Neural progenitor cell (in vitro differentiated cells): ENCODE results near the gene MSGN1. TPM values are rescaled to one million over a fixed set of nuclear protein-coding genes. Genes with fewer than 3 reads are reported as not detected.

ENCODE experiments used
- DNase-seq: peaks from one replicate; pipeline ENCODE4 v3.0.0-alpha.2; 2016; ENCODE audit warnings: low spot score
- H2AFZ ChIP-seq: fragments of 200-600 bp; sonication (generic); replicated peaks from 2 replicates; pipeline ENCODE4 v1.6.1; 2016; ENCODE audit warnings: antibody characterized with exemption
- H3F3A ChIP-seq: fragments of 200-600 bp; sonication (generic); 2 replicates; pipeline ENCODE4 v1.6.1; 2016; ENCODE audit warnings: antibody characterized with exemption, low read depth
- H3K27ac ChIP-seq: fragments of 200-600 bp; sonication (generic); 2 replicates; pipeline ENCODE4 v1.5.1; 2016; ENCODE audit warnings: mild to moderate bottlenecking
- H3K27me3 ChIP-seq: fragments of 200-600 bp; sonication (generic); 2 replicates; pipeline ENCODE4 v1.6.1; 2016; ENCODE audit warnings: mild to moderate bottlenecking, moderate library complexity
- H3K36me3 ChIP-seq: fragments of 200-600 bp; sonication (generic); 2 replicates; pipeline ENCODE4 v1.5.1; 2016
- H3K4me1 ChIP-seq: fragments of 200-600 bp; sonication (generic); 2 replicates; pipeline ENCODE4 v1.6.1; 2016; ENCODE audit warnings: mixed run types
- H3K4me2 ChIP-seq: fragments of 200-600 bp; sonication (generic); 2 replicates; pipeline ENCODE4 v1.6.1; 2016
- H3K4me3 ChIP-seq: fragments of 200-600 bp; sonication (generic); 2 replicates; pipeline ENCODE4 v1.5.1; 2016
- H3K79me2 ChIP-seq: fragments of 200-600 bp; sonication (generic); 2 replicates; pipeline ENCODE4 v1.6.1; 2016; ENCODE audit warnings: low read depth
- H3K9ac ChIP-seq: fragments of 200-600 bp; sonication (generic); 2 replicates; pipeline ENCODE4 v1.6.1; 2016
- H3K9me3 ChIP-seq: fragments of 200-600 bp; sonication (generic); 2 replicates; pipeline ENCODE4 v1.5.1; 2016; ENCODE audit warnings: low read depth
- H4K20me1 ChIP-seq: fragments of 200-600 bp; sonication (generic); 2 replicates; pipeline ENCODE4 v1.6.1; 2016; ENCODE audit warnings: low read depth
- H3K27ac Mint-ChIP-seq: 3 replicates; pipeline ENCODE4 v1.8.0; 2021; ENCODE audit warnings: mixed read lengths
- H3K27me3 Mint-ChIP-seq: 2 replicates; pipeline ENCODE4 v1.8.0; 2022; ENCODE audit warnings: low read depth, mild to moderate bottlenecking, inconsistent platforms, moderate library complexity, mixed read lengths; ENCODE audit not compliant: insufficient read depth
- H3K36me3 Mint-ChIP-seq: 3 replicates; pipeline ENCODE4 v1.8.0; 2021; ENCODE audit warnings: mixed read lengths
- H3K4me1 Mint-ChIP-seq: 3 replicates; pipeline ENCODE4 v1.8.0; 2021; ENCODE audit warnings: mixed read lengths
- H3K4me3 Mint-ChIP-seq: 3 replicates; pipeline ENCODE4 v1.8.0; 2021; ENCODE audit warnings: mild to moderate bottlenecking, moderate library complexity, mixed read lengths
- H3K9me3 Mint-ChIP-seq: 3 replicates; pipeline ENCODE4 v1.8.0; 2020; ENCODE audit warnings: mixed read lengths
- EZH2 ChIP-seq: fragments of 200-600 bp; sonication (generic); IDR thresholded peaks from 2 replicates; pipeline ENCODE4 v1.6.1; 2017; ENCODE audit warnings: antibody characterized with exemption, mild to moderate bottlenecking, moderate library complexity
- EZH2phosphoT487 ChIP-seq: fragments of 200-600 bp; sonication (generic); IDR thresholded peaks from 2 replicates; pipeline ENCODE4 v1.6.1; 2017; ENCODE audit warnings: antibody characterized with exemption
- total RNA-seq: library from RNA; depleted of rRNA; stranded (reverse); fragments of >200 nt; gene quantifications from 2 replicates; pipeline ENCODE4 v1.2.3, GENCODE V29; 2015; ENCODE audit warnings: low replicate concordance
- TF ChIP-seq, protein P1 (sequence below): fragments of 200-600 bp; sonication (generic); IDR thresholded peaks from 2 replicates; pipeline ENCODE4 v1.5.1; 2017; ENCODE audit warnings: antibody characterized with exemption, mild to moderate bottlenecking

The MSGN1 gene
- total RNA-seq, 1 donor from 2014 or later = not detected

DNA sequence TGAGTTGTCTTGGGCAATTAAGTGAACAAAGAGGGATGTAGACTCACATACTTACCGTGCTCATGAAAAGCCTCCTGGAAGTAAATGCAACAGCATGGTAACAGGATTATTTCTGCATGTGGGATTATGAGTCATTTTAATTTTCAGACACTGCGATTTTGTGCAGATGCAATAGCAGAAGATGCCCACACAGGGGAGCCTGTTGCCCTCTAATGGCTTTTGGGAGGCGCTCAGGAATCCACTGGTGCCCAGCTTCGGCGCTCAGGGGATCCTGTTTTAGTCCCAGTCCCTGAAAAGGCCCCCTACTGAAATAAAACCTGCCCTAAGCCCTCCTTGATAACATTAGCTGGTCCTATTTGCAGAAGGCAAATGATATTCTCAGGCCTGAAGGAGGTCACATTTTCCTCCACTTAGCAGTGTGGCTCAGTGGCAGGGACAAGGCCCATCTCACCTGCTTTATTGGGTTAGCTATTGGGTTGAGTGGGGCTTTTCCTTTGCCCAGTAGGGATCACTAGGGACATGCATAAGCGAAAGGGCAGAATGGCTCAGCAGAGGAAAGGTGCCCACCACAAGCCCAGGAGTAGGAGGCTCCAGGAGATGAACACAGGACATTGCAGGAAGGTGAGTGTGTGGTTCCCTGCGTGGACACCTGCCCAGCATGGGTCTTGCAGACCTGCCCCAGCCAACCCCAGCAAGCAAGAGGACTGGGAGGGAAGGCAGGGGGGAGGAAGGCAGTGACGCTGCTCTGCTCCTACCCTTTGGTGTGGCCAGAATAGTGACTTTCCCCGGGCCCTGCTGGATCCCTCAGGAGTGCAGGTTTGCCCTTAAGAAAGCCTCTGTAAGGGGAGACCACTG, 35.7 kb downstream of the MSGN1 start:
- Mint-ChIP-seq H3K27me3 (peaks cover 11% of the 10 kb centered on the region), H3K4me3 (no peak overlapping the region), H3K27ac (no peak overlapping the region), H3K4me1 (peaks cover 23% of the 10 kb centered on the region), H3K36me3 (no peaks in the 10 kb centered on the region), H3K9me3 (no peaks in the 10 kb centered on the region)
- H3F3A ChIP-seq = peaks cover 9% of the 10 kb centered on the region
- TF ChIP-seq EZH2phosphoT487 (no peak), EZH2 (no peak)
- TF ChIP-seq, protein P1, sequence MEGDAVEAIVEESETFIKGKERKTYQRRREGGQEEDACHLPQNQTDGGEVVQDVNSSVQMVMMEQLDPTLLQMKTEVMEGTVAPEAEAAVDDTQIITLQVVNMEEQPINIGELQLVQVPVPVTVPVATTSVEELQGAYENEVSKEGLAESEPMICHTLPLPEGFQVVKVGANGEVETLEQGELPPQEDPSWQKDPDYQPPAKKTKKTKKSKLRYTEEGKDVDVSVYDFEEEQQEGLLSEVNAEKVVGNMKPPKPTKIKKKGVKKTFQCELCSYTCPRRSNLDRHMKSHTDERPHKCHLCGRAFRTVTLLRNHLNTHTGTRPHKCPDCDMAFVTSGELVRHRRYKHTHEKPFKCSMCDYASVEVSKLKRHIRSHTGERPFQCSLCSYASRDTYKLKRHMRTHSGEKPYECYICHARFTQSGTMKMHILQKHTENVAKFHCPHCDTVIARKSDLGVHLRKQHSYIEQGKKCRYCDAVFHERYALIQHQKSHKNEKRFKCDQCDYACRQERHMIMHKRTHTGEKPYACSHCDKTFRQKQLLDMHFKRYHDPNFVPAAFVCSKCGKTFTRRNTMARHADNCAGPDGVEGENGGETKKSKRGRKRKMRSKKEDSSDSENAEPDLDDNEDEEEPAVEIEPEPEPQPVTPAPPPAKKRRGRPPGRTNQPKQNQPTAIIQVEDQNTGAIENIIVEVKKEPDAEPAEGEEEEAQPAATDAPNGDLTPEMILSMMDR = peak; percentile 89
- H4K20me1 ChIP-seq = no peaks in the 10 kb centered on the region
- H2AFZ ChIP-seq = no peak overlapping the region
- H3K4me2 ChIP-seq = no peak overlapping the region
- H3K36me3 ChIP-seq = no peaks in the 10 kb centered on the region
- no peaks in the 10 kb centered on the region for H3K79me2 ChIP-seq
- peaks cover 14% of the 10 kb centered on the region for H3K4me1 ChIP-seq
- no peaks in the 10 kb centered on the region for H3K27me3 ChIP-seq
- H3K27ac ChIP-seq = no peak overlapping the region
- H3K4me3 ChIP-seq = no peak overlapping the region
- H3K9me3 ChIP-seq = no peaks in the 10 kb centered on the region
- no peak overlapping the region for H3K9ac ChIP-seq
- peak; percentile 85 for DNase-seq

DNA sequence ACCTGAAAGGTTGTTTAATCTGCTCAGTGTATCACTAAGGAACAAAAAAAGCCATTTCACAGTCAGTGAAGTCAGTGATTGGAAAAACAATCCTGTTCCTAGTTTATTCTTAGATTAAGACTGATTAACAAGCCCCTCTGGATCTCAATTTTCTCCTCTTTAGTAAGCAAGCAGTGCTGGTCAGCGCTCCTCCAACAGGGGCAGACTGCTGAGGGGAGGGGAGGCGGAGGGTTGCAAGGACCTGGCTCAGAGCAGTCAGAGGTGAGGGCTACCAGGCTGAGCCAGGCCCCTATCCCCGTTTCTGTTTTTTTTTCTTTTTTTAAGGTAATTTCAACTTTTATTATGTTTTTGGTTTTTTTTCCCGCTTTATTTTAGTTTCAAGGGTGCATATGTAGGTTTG, 37.5 kb downstream of the MSGN1 start:
- Mint-ChIP-seq H3K27ac (no peak overlapping the region), H3K9me3 (no peaks in the 10 kb centered on the region), H3K4me3 (no peak overlapping the region), H3K4me1 (peaks cover 18% of the 10 kb centered on the region), H3K36me3 (no peaks in the 10 kb centered on the region), H3K27me3 (peaks cover 11% of the 10 kb centered on the region)
- Histone ChIP-seq H3K4me1 (peaks cover 8% of the 10 kb centered on the region), H3K27ac (no peak overlapping the region), H3K36me3 (no peaks in the 10 kb centered on the region), H3F3A (peaks cover 7% of the 10 kb centered on the region), H3K4me3 (no peak overlapping the region), H3K9me3 (no peaks in the 10 kb centered on the region), H2AFZ (no peak overlapping the region), H3K27me3 (no peaks in the 10 kb centered on the region), H3K9ac (no peak overlapping the region), H3K4me2 (no peak overlapping the region), H3K79me2 (no peaks in the 10 kb centered on the region), H4K20me1 (no peaks in the 10 kb centered on the region)
- DNase-seq = peak; percentile 39
- no peak for TF ChIP-seq EZH2phosphoT487

DNA sequence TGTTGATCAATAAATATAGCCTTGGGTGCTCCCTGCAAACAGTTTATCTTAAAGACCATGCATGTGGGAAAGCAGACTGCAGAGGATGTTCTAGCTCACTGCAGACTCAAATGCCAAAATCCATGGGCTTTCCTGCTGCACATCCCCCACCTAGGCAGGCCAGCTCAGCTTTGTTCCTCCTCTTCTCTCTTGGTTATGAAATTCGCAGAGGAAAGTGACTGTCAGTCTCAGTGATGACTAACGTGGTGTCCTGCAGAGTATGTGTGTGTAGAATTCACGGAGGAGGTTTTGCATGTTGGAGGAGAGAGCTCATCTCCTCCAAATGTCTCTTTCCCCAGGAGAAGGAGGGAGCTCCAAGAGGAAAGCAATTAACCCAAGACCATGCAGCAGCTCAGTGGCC, 40.8 kb downstream of the MSGN1 start:
- Histone ChIP-seq H3K79me2 (no peaks in the 10 kb centered on the region), H3K9ac (no peak overlapping the region), H3K9me3 (no peaks in the 10 kb centered on the region), H3K4me1 (no peaks in the 10 kb centered on the region), H2AFZ (no peak overlapping the region), H3K36me3 (no peaks in the 10 kb centered on the region), H4K20me1 (no peaks in the 10 kb centered on the region), H3K4me2 (no peak overlapping the region), H3F3A (no peaks in the 10 kb centered on the region), H3K27me3 (no peaks in the 10 kb centered on the region), H3K4me3 (no peak overlapping the region), H3K27ac (no peak overlapping the region)
- Mint-ChIP-seq H3K9me3 (no peaks in the 10 kb centered on the region), H3K27me3 (peaks cover 19% of the 10 kb centered on the region), H3K27ac (no peak overlapping the region), H3K36me3 (no peaks in the 10 kb centered on the region), H3K4me1 (peaks cover under 1% of the 10 kb centered on the region), H3K4me3 (no peak overlapping the region)
- DNase-seq = no peak
- TF ChIP-seq, protein P1 = no peak
- TF ChIP-seq EZH2phosphoT487 = no peak
- no peak for TF ChIP-seq EZH2

DNA sequence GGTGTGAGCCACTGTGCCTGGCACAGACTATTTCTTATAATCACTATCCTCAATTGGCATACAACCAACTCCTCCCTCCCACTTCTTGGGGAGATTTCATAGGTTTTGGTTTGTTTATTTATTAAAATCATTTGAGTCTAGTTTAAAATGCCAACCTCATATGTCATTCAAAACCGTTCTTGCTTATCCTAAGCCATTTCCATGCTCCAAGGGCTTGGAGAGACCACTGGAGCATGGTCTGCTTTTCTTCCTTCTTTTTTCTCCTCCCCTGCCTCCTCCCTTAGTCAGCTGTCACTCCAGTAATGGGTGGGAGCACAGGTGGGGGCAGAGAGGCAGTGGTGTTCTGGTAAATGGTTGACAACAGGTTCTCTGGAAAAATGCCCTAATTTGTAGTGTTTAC, 41.8 kb downstream of the MSGN1 start:
- TF ChIP-seq, protein P1 = no peak
- TF ChIP-seq EZH2 (no peak), EZH2phosphoT487 (no peak)
- Mint-ChIP-seq H3K4me1 (no peaks in the 10 kb centered on the region), H3K9me3 (no peaks in the 10 kb centered on the region), H3K4me3 (no peak overlapping the region), H3K36me3 (no peaks in the 10 kb centered on the region), H3K27ac (no peak overlapping the region), H3K27me3 (peaks cover 19% of the 10 kb centered on the region)
- no peak overlapping the region for H3K27ac ChIP-seq
- H3K27me3 ChIP-seq = no peaks in the 10 kb centered on the region
- no peak overlapping the region for H3K9ac ChIP-seq
- no peak overlapping the region for H2AFZ ChIP-seq
- H3F3A ChIP-seq = no peaks in the 10 kb centered on the region
- H3K4me3 ChIP-seq = no peak overlapping the region
- no peaks in the 10 kb centered on the region for H3K4me1 ChIP-seq
- no peaks in the 10 kb centered on the region for H3K9me3 ChIP-seq
- no peaks in the 10 kb centered on the region for H3K36me3 ChIP-seq
- no peak overlapping the region for H3K4me2 ChIP-seq
- no peaks in the 10 kb centered on the region for H4K20me1 ChIP-seq
- no peak for DNase-seq
- H3K79me2 ChIP-seq = no peaks in the 10 kb centered on the region
